Neural progenitor cell (in vitro differentiated cells): Measurements from ENCODE around the gene KLF13.

Source experiments
- CTCF ChIP-seq: fragments of 200-600 bp; sonication (generic); IDR thresholded peaks from 2 replicates; pipeline ENCODE4 v1.5.1; 2017; ENCODE audit warnings: antibody characterized with exemption, mild to moderate bottlenecking
- EZH2 ChIP-seq: fragments of 200-600 bp; sonication (generic); IDR thresholded peaks from 2 replicates; pipeline ENCODE4 v1.6.1; 2017; ENCODE audit warnings: antibody characterized with exemption, mild to moderate bottlenecking, moderate library complexity
- EZH2phosphoT487 ChIP-seq: fragments of 200-600 bp; sonication (generic); IDR thresholded peaks from 2 replicates; pipeline ENCODE4 v1.6.1; 2017; ENCODE audit warnings: antibody characterized with exemption

GRCh38 chr15:31367730-31368344 is 41.2 kb downstream of the KLF13 start:
- no peak for TF ChIP-seq CTCF
- TF ChIP-seq EZH2, result no peak
- no peak for TF ChIP-seq EZH2phosphoT487
